Natural killer cell (primary cell): ENCODE data around the gene CHST3. TPM values are rescaled to one million over a fixed set of nuclear protein-coding genes. Genes with fewer than 3 reads are reported as not detected.

Source experiments
- ATAC-seq, 3 donors: fragments of 150-1000 bp in 2 of 3; fragments of 200-7000 bp in 1 of 3; cut with Tn5 transposase; 1 replicate in 1 of 3; 2 replicates in 2 of 3; pipeline ENCODE4 v1.10.0; 2021; ENCODE audit warnings: mild to moderate bottlenecking in 2 of 3, moderate library complexity in 2 of 3
- DNase-seq, 2 donors: peaks; one replicate each; pipeline versions ENCODE4 v3.0.0 to v3.0.0-alpha.2; 2013 to 2021; ENCODE audit warnings: mixed read lengths in 1 of 2
- H3K27ac ChIP-seq: one replicate; pipeline ENCODE4 v1.5.1; 2013; ENCODE audit warnings: mild to moderate bottlenecking, low read length
- H3K27me3 ChIP-seq: one replicate; pipeline ENCODE4 v1.6.1; 2013; ENCODE audit warnings: low read length; ENCODE audit not compliant: control insufficient read depth, insufficient read depth
- H3K36me3 ChIP-seq: one replicate; pipeline ENCODE4 v1.6.1; 2013; ENCODE audit warnings: low read length; ENCODE audit not compliant: control insufficient read depth, insufficient read depth
- H3K4me1 ChIP-seq: one replicate; pipeline ENCODE4 v1.6.1; 2013; ENCODE audit warnings: low read length; ENCODE audit not compliant: control insufficient read depth, insufficient read depth
- H3K4me3 ChIP-seq: one replicate; pipeline ENCODE4 v1.5.1; 2013; ENCODE audit warnings: low read length
- H3K9me3 ChIP-seq: one replicate; pipeline ENCODE4 v1.6.1; 2013; ENCODE audit warnings: low read length; ENCODE audit not compliant: control insufficient read depth, insufficient read depth
- H3K27ac Mint-ChIP-seq, 2 donors: one replicate each; pipeline ENCODE4 v1.8.0; 2022; ENCODE audit warnings: mild to moderate bottlenecking in 2 of 2, mixed read lengths in 2 of 2, moderate library complexity in 1 of 2
- H3K27me3 Mint-ChIP-seq, 2 donors: one replicate each; pipeline ENCODE4 v1.8.0; 2022; ENCODE audit warnings: low read depth in 2 of 2, mixed read lengths in 2 of 2
- H3K36me3 Mint-ChIP-seq: one replicate; pipeline ENCODE4 v1.8.0; 2022; ENCODE audit warnings: mixed read lengths
- H3K4me1 Mint-ChIP-seq, 2 donors: one replicate each; pipeline ENCODE4 v1.8.0; 2022; ENCODE audit warnings: mixed read lengths in 2 of 2
- H3K4me3 Mint-ChIP-seq: one replicate; pipeline ENCODE4 v1.8.0; 2022; ENCODE audit warnings: mild to moderate bottlenecking, moderate library complexity, mixed read lengths
- H3K9me3 Mint-ChIP-seq, 2 donors: one replicate each; pipeline ENCODE4 v1.8.0; 2022; ENCODE audit warnings: mixed read lengths in 2 of 2
- CTCF ChIP-seq: fragments of 200-600 bp; IDR thresholded peaks from one replicate; pipeline ENCODE4 v1.8.0; 2022; ENCODE audit warnings: antibody characterized with exemption
- WGBS: methylation state at CpG from one replicate; pipeline ENCODE4 v1.1.7; 2013; ENCODE audit warnings: missing lambda C conversion rate; ENCODE audit not compliant: insufficient coverage; 5-methylcytosine and 5-hydroxymethylcytosine counted together
- intact Hi-C: fragments of 100-400 bp; cut with micrococcal nuclease; formaldehyde crosslinking; loops from one replicate; pipeline ENCODE4 v1.14.2; 2022
- total RNA-seq, 4 donors: library from RNA; stranded (reverse); fragments of 120-200 nt in 1 of 4; gene quantifications; one replicate each; pipeline versions ENCODE4 v1.2.3 to v1.2.4, GENCODE V29; 2013 to 2022

CHST3 gene
- total RNA-seq, 3 donors from 2014 or later (not counting 1 experiment from before 2014, with no cell fraction given) = not detected

GRCh38 chr10:72034761-72035160 lies 70.6 kb downstream of the CHST3 start:
- intact Hi-C loops = no loop called here
- Histone ChIP-seq H3K27ac (no peak overlapping the region), H3K4me1 (no peaks in the 10 kb centered on the region), H3K4me3 (no peak overlapping the region), H3K9me3 (no peaks in the 10 kb centered on the region), H3K27me3 (no peaks in the 10 kb centered on the region), H3K36me3 (no peaks in the 10 kb centered on the region)
- WGBS = 98% methylated on average over 4 of the region's 4 CpGs
- no peaks in the 10 kb centered on the region for H3K9me3 Mint-ChIP-seq
- no peaks in the 10 kb centered on the region for H3K36me3 Mint-ChIP-seq
- H3K27ac Mint-ChIP-seq = no peak overlapping the region
- H3K4me1 Mint-ChIP-seq = no peaks in the 10 kb centered on the region
- peaks cover 9% of the 10 kb centered on the region in 2 donors for H3K27me3 Mint-ChIP-seq
- no peak for DNase-seq
- no peak overlapping the region for H3K4me3 Mint-ChIP-seq
- TF ChIP-seq CTCF = no peak
- ATAC-seq = no peak

GRCh38 chr10:72035252-72035887 lies 71.2 kb downstream of the CHST3 start:
- no peaks in the 10 kb centered on the region for H3K4me1 ChIP-seq

DNA sequence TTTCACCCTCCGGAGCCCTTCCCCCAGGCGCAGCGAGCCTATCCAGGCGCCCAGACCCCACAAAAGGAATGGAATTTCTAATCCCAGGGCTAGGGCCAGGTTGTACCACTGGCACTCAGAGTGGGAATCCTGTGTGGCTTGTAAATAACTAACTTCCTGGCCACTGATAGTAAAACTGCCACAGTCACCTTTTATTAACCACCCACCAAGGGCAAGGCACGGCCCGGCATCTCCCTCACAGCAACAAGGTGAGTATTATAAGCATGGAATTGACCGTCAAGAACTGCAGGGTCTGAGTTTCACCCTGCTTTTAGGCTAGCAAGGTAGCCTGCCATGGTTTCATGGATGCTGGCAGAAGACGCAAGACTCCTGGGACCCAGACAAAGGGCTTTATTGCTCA lies 73.1 kb downstream of the CHST3 start:
- no peaks in the 10 kb centered on the region for H3K4me1 Mint-ChIP-seq
- intact Hi-C loops = no loop called here
- WGBS = 90% methylated on average over 8 of the region's 8 CpGs
- no peaks in the 10 kb centered on the region for H3K27me3 Mint-ChIP-seq
- no peak for TF ChIP-seq CTCF
- H3K4me3 Mint-ChIP-seq = no peak overlapping the region
- H3K4me1 ChIP-seq = no peaks in the 10 kb centered on the region
- no peak overlapping the region for H3K4me3 ChIP-seq
- H3K36me3 ChIP-seq = no peaks in the 10 kb centered on the region
- H3K36me3 Mint-ChIP-seq = no peaks in the 10 kb centered on the region
- no peaks in the 10 kb centered on the region for H3K27me3 ChIP-seq
- no peaks in the 10 kb centered on the region for H3K9me3 Mint-ChIP-seq
- no peak for ATAC-seq
- no peak for DNase-seq
- no peaks in the 10 kb centered on the region for H3K9me3 ChIP-seq
- H3K27ac ChIP-seq = no peak overlapping the region
- no peak overlapping the region for H3K27ac Mint-ChIP-seq

More at GRCh38 chr10:72035252-72035887, 71.2 kb downstream of the CHST3 start:
- no peaks in the 10 kb centered on the region for H3K9me3 Mint-ChIP-seq
- no peak for TF ChIP-seq CTCF
- H3K4me1 Mint-ChIP-seq = no peaks in the 10 kb centered on the region
- ATAC-seq = no peak
- intact Hi-C loops = no loop called here
- H3K27me3 ChIP-seq = no peaks in the 10 kb centered on the region
- DNase-seq = no peak
- 87% methylated on average over 13 of the region's 13 CpGs for WGBS
- no peaks in the 10 kb centered on the region for H3K36me3 Mint-ChIP-seq
- H3K27ac Mint-ChIP-seq = no peak overlapping the region
- H3K27ac ChIP-seq = no peak overlapping the region
- H3K27me3 Mint-ChIP-seq = peaks cover 8 to 9% of the 10 kb centered on the region in 2 donors
- no peaks in the 10 kb centered on the region for H3K9me3 ChIP-seq
- no peak overlapping the region for H3K4me3 Mint-ChIP-seq
- no peaks in the 10 kb centered on the region for H3K36me3 ChIP-seq
- H3K4me3 ChIP-seq = no peak overlapping the region

- intact Hi-C loops = no loop called here
- TF ChIP-seq CTCF = no peak
Observed at GRCh38 chr10:72037811-72038210, 73.6 kb downstream of the CHST3 start.

More at GRCh38 chr10:72037811-72038210, 73.6 kb downstream of the CHST3 start:
- no peak overlapping the region for H3K4me3 Mint-ChIP-seq
- H3K4me3 ChIP-seq = no peak overlapping the region
- H3K27me3 Mint-ChIP-seq = no peaks in the 10 kb centered on the region
- H3K4me1 ChIP-seq = no peaks in the 10 kb centered on the region
- no peaks in the 10 kb centered on the region for H3K4me1 Mint-ChIP-seq
- WGBS = 86% methylated on average over 3 of the region's 3 CpGs
- H3K36me3 Mint-ChIP-seq = no peaks in the 10 kb centered on the region
- no peak overlapping the region for H3K27ac Mint-ChIP-seq
- no peaks in the 10 kb centered on the region for H3K27me3 ChIP-seq
- ATAC-seq (no peak), DNase-seq (no peak)
- no peak overlapping the region for H3K27ac ChIP-seq
- no peaks in the 10 kb centered on the region for H3K36me3 ChIP-seq
- H3K9me3 Mint-ChIP-seq = no peaks in the 10 kb centered on the region
- no peaks in the 10 kb centered on the region for H3K9me3 ChIP-seq
